NCI-H1930 (cell line): ENCODE results near the gene GPR161.
"Not testable (repeated sequence)": the region's sequence is repeated elsewhere in the genome, so short reads cannot be mapped to it uniquely, and the experiment has no call there.

ENCODE experiments used
- DNase-seq, 2 experiments: peaks; one replicate each; lab custom pipeline; 2025; lab: John Stamatoyannopoulos, UW

The GPR161 gene

DNA sequence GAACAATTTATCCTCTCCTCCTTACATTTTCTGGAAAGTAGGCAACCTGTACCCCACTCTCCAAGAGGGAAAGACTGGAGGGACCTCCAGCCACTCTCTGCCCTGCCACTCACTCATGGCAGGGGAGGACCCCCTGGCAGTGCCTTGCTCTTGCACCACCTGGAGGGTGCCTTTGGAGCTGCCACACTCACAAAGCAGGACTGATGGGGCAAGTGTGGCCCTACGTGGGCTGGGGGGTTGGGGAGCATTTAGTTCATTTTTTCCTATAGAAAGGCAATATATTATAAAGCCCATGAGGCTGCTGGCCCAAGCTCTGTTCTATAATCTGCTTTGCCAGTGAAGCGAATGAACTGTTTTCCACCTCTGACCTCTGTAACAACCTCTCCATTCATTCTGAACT, 50.3 kb downstream of the GPR161 start:
- no peak for DNase-seq

DNA sequence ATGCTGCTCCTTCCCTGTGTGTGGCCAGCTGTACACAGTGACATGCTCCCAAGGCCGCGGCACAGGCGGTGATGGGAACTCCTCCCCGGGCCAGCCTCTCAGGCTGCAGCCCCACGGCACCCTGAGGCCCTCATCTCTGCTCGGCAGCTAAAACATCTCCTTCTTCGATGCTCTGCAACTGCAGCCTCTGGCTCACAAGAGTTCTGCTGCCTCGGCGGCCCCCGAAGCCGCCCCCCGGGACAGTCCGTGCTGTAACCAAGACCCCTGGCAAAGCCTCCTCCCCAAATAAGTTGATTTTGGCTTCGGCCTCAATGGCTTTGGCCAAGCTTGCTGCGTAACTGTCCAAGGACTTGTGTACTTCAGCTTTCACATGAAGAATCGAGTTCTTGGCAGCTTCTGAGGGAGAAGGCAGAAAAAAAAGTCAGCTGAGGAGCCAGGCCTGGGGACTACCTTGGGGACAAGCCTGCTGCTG, 51.3 kb downstream of the GPR161 start:
- no peak for DNase-seq

DNA sequence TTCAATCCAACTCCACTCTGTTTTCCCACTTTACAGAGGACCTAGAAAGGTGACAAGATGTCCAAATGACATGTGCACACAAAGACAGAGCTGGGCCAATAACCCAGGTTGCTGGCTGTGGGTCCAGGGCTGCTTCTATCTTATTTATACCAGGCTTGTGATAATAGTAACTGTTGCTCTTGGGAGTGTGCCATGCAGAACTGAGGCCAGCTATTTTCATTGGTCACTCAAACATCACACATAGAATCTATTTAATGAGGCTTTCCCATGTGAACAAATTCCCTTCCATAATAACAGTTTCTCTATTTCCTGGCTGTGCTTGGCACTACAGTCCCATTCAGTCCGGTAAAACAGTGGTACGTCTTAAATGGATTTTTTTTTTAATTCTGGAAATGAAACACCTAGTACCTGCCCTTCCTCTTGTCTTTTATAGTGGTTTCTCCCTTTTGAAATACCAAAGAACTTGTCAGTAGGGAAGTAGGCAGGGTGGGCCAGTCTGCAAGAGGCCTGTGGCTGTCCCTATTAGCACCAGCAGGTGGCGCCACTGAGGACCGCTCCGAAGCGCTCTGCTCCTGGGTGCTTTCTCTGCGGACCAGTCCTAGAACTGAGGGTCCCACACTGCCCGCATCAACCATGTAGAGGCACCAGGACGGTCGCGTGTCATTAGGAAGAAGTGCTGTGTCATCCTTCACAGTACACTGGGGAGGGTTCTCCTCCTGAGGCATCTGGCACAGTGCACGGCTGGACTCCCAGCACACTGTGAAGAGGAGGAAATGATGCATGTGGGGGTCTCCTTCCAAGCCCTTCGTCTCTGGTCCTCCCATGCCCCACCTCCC, 52.1 kb downstream of the GPR161 start:
- DNase-seq, result no peak

GRCh38 chr1:168083456-168084325, 53.0 kb downstream of the GPR161 start:
- DNase-seq, result no peak

- peak; percentile 24 to 46 for DNase-seq
These were observed 54.5 kb downstream of the GPR161 start for GRCh38 chr1:168082008-168082876.

DNA sequence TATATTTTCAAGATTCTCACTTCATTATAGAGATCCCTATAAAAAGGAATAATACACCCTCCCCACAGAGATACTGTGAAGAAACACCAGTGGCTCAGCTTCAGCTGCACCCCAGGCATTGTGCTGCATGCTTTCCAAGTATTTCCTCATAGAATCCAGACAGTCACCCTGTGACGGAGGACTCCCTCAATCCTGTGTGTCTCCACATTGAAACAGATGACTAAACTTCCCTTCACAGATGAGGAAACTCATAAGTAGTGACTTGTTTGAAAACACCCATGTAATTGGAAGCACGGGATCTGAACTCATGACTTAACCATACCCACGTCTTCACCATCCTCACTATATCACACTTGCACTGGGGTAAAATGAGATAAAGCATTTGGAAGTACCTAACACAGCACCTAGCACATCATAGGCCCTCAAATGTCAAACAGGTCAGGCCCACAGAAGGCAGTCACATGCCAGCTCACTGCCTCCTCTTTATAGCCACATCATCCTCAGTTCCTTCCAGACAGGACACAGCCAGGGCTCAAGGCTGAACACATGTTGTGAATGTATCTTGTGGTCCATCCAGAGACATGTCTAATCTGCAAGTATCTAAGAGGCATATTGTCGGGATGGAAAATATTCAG, 55.2 kb downstream of the GPR161 start:
- no peak for DNase-seq

DNA sequence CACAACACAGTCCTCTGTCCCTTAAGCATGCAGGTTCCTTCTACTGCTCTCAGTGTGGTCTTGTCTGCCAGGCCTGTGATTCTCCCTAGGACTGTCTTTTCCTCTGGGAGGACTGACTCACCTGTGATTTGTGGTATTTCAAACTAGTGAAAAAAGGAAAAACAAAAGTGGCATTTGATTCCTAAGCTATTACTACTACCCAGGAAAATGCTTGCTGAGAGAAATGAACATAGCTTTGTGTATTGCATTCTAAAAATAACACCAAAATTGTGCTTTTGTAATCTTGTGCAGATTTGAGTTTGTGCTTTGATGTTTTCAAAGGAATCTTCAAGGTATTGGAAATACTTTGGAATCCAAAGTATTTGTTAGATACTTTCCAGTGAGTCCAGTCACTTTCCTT, 57.0 kb downstream of the GPR161 start:
- DNase-seq, result no peak

DNA sequence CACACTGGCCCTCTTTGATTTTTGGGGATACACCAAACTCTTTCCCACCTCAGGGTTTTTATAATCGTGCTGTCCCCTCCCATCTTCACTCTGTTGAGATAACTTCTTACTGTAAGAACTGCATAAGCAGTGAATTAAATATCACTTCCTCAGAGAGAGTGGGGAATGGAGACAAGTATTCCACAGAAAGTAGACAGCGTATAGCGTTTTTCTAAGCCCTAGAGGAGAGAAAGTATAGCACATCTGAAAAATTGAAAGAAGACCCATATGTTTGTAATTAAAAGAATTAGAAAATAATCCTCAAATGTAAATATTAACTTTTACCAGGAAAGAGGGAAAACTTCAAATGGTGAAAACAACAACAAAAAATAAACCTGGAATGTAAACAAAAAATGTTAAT, 67.3 kb downstream of the GPR161 start:
- no peak for DNase-seq

- DNase-seq, result no peak
These were observed 71.2 kb downstream of the GPR161 start for GRCh38 chr1:168065506-168065905.

DNA sequence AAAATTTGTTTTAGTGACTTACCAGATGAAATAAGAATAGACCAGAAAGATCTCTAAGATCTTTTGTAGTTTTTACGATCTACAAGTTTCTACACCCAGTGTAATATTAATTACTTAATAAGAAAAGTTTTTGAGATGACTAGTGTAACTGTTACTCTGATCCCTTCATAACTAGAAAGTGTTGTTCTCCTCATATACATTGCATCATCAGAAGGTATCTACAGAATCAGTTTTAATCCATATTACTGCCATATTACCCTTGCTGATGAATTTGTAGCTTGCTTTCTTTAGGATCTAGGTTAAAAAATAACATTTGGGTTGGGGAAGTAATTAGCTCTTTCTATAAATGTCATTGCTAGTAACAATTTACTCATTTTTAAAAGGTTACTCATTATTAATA, 72.5 kb downstream of the GPR161 start:
- DNase-seq, result no peak

GRCh38 chr1:168057921-168058320, 78.8 kb downstream of the GPR161 start:
- no peak for DNase-seq

- no peak for DNase-seq
These were observed 79.4 kb downstream of the GPR161 start for GRCh38 chr1:168057355-168057754.

- DNase-seq, result not testable (repeated sequence)
These were observed 80.6 kb downstream of the GPR161 start for GRCh38 chr1:168056152-168056551.

DNA sequence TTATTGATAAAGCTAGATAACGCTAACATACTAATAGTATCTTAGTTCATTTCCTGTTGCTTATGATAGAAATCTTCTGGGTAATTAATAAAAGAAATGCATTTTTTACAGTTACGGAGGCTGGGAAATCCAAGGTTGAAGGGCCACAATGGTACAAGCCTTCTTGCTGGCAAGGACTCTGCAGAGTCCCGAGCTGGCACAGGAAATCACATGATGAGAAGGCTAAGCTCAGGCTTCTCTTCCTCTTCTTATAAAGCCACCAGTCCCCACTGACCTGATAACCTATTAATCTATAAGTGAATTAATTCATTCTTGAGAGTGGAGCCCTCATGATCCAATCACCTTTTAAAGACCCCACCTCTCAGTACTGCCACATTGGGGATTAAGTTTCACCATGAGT, 82.6 kb downstream of the GPR161 start:
- DNase-seq, result no peak

DNA sequence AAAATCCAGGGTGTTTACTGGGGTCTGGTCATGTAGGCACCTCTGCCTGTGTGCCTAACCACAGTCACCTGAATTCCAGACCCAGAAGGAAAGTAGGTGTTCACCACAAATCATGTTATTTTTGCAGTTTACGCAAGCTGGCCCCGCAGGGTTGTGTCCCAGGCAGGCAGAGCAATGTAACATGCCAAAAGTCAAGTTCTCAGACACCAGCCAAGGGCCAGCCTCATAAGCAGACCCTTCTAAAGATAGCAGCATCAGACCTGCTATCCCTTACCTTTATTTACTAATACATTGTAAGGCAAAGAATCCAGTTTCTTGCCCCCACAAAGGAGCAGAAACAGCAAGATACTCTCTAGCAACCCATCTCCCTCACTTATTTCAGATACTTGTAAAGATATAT, 83.0 kb downstream of the GPR161 start:
- DNase-seq, result no peak

DNA sequence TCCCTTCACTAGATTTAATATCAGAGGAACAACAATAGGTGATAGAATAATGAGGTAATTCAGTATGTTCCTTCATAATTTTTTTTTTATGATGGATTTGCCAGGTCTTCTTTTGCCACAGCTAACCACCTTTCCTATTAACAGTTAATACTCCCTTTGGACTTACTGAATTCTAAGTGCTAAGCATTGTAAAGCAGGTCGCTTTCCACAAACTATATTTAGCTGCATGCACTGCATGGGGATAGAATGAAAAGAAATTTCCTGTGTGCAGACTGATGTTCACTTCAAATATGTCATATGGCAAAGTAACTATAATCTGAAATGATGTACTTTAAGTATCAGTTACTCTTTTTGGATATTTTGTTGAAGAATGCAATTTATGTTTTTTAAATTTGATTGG, 85.8 kb downstream of the GPR161 start:
- no peak for DNase-seq

DNA sequence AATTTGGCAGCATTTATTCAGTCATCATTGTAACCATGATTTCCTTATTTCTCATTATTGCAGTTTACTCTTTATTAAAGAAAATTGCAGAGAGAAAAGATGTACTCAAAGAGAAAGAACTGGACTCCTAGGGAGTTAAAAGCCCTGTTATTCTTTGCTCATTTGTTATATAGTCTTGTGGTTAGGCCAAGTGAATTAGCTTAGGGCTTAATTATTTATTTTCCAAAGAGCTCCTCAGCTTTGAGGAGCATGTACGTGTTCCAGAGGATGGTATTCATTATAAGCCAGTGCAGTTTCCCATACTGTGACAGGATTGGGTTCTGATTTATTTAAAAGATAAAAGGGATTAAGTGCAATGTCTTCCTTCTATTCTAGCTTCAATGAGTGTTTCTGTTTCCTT, 86.4 kb downstream of the GPR161 start:
- peak; percentile 31 to 45 for DNase-seq

- DNase-seq, result no peak
These were observed 91.4 kb downstream of the GPR161 start for GRCh38 chr1:168045311-168045710.

DNA sequence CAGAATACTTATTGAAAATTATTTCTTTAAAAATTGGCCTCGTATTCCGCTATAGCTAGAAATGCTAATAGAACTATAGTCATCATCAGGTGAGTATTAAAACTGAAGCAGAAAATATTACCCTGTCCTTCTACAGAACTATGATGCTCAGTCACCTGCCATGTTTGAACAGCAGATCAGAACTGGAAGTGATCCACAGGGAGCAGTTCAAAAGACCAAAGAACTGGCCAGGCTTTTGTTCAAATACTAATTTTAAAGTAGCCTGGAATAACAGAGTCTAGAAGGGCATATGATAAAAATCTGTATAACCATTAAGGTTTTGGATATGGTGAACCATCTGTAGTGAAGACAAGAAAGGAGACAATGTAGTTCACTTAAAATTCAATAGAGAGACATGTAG, 94.4 kb downstream of the GPR161 start:
- DNase-seq, result no peak

DNA sequence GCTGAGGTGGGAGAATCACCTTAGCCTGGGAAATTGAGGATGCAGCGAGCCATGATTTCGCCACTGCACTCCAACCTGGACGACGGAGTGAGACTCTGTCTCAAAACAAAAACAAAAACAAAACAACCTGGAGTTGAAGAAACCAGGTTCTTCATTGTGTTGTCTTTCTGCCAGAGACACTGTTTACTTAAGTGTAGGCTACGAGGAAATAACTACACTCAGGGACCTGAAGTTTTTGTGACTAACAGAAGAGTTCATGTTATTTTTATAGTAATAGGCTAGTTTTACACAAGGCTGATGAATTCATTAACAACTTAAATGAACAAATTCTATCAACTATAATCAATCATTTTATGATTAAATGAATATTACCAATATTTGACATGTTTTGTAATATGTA, 101.4 kb downstream of the GPR161 start:
- no peak for DNase-seq

DNA sequence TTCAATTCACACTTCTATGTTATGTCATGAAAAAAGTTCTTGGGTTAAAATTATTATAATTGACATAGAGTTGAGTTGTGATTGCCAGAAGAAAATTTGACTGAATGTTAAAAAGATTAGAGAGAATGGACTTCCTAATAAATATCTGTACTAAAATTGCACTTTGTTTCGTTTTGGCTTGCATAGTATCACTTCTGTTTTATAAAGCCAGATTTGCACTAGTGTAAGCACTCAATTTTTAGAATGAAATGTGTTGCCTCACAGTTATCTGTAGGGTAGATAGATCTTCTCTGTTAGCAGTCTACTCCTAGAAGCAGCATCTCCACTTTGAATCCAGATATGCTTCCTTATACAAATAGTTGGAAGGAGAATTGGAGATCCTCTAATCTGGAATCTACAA, 104.7 kb downstream of the GPR161 start:
- no peak for DNase-seq

DNA sequence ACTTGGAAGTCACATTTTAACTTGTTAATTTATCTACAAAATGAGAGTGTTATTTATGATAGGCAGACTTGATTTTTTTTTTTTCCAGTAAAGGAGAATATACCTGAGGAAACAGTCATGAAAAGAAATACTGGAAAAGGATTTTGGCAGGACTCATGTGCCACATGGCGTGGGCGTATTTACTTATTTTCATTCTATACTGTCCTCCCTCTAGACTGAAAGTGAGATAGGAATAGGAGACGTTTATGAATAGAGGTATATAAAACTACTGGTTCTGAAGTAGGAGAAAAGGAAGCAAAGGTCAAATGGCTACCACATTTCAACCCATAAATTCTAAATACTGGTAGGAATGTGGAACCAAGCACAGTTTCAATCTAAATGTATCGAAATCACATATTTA, 105.1 kb downstream of the GPR161 start:
- DNase-seq, result no peak
